NT2/D1 (cell line): ENCODE results near the gene SLC25A13.

Experiments used
- YY1 ChIP-seq: IDR thresholded peaks from 2 replicates; pipeline ENCODE4 v1.6.1; 2011; ENCODE audit not compliant: insufficient read length, insufficient read depth
- ZNF274 ChIP-seq: IDR thresholded peaks from 2 replicates; pipeline ENCODE4 v1.6.1; 2011; ENCODE audit warnings: mild to moderate bottlenecking, low read depth, low read length

DNA sequence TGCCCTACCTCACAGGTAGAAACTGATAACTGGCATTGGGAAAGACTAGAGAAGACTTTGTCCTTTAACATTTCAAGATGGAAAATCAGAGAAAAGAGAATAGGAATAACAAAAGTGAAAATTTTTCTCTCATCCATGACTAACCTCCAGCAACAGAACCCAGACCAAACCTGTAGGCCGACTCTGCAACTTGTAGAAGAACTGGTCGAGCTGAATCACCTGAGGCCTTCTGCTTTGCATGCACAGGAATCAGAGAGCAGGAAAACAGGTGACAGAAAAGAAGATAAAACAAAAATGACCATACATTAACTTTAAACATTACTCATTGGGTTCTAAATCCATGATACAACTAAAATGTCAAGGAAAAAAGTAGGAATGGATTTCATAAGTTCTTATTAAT, 137.1 kb downstream of the SLC25A13 start:
- TF ChIP-seq YY1, result no peak
- no peak for TF ChIP-seq ZNF274
